Stimulated activated CD8-positive, alpha-beta memory T cell treated with anti-CD3 and anti-CD28 coated beads, Interleukin-12 subunit alpha, Interleukin-12 subunit beta, amount 100 ng/mL, for 24 hours (primary cell): ENCODE measurements around the gene GRK6.
A peak's percentile ranks its signal among the peaks of the same experiment; 100 is the strongest.

Experiments
- DNase-seq: peaks from one replicate; pipeline ENCODE4 v3.0.0-alpha.2; 2020; ENCODE audit errors: extremely low read depth

GRK6 gene

GRCh38 chr5:177426566-177427210 lies at the start of gene GRK6:
Gene GRK6 (plus strand): TSS chr5:177426676. CDS start chr5:177426846, 170 bp downstream.
- no peak for DNase-seq

- no peak for DNase-seq
Measured at GRCh38 chr5:177377851-177378776, 48.4 kb upstream of the GRK6 start.

- DNase-seq = no peak
Measured at GRCh38 chr5:177378884-177379883, 47.3 kb upstream of the GRK6 start.

- no peak for DNase-seq
Measured at GRCh38 chr5:177380805-177381126, 45.7 kb upstream of the GRK6 start.

- no peak for DNase-seq
Measured at GRCh38 chr5:177382423-177383029, 44.0 kb upstream of the GRK6 start.

- DNase-seq = no peak
Measured at GRCh38 chr5:177383181-177383580, 43.3 kb upstream of the GRK6 start.

- no peak for DNase-seq
Measured at GRCh38 chr5:177384134-177384533, 42.3 kb upstream of the GRK6 start, which contains the start of gene SLC34A1. Gene SLC34A1 (plus strand): TSS chr5:177384434. CDS start chr5:177385742, 1,308 bp downstream.

GRCh38 chr5:177385720-177386119 lies 40.8 kb upstream of the GRK6 start:
- DNase-seq = no peak

GRCh38 chr5:177386542-177386941 lies 39.9 kb upstream of the GRK6 start:
- no peak for DNase-seq

GRCh38 chr5:177387405-177387804 lies 39.1 kb upstream of the GRK6 start:
- DNase-seq = no peak

GRCh38 chr5:177388521-177389052 lies 37.9 kb upstream of the GRK6 start:
- DNase-seq = no peak

- no peak for DNase-seq
Measured at GRCh38 chr5:177389241-177390169, 37.0 kb upstream of the GRK6 start.

- peak; percentile 66 for DNase-seq
Measured at GRCh38 chr5:177390363-177391300, 35.8 kb upstream of the GRK6 start.

GRCh38 chr5:177392765-177393164 lies 33.7 kb upstream of the GRK6 start:
- no peak for DNase-seq

GRCh38 chr5:177393206-177393765 lies 33.2 kb upstream of the GRK6 start:
- no peak for DNase-seq

- no peak for DNase-seq
Measured at GRCh38 chr5:177393990-177394389, 32.5 kb upstream of the GRK6 start.

- no peak for DNase-seq
Measured at GRCh38 chr5:177396078-177396477, 30.4 kb upstream of the GRK6 start.

- no peak for DNase-seq
Measured at GRCh38 chr5:177396807-177397206, 29.7 kb upstream of the GRK6 start.
